ENCODE data around the gene RARS1.

RARS1 gene

DNA sequence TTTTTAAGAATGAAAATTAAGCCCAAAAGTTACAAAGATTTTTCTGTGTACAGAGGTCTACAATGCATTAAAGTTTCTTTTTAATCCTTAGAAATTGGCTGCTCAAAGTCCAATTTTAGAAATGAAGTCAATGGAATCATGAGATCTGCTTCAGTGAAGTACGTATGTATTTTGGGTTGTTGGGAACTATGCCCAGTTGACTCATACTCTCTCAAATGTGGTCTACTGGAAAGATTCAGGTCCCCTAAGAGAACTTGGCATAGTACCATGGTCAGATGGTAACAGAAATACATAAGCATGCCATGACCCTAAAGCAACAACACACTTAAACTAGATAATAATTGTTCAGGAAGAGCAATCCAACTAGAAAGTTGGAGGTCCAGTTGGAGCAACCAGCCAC lies 65.9 kb downstream of the RARS1 start:
- no peak overlapping the region for H3K27ac Mint-ChIP-seq
- peaks cover 79% of the 10 kb centered on the region for H3K36me3 Mint-ChIP-seq (ENCODE audit: low read depth)
- H3K9me3 Mint-ChIP-seq: no peaks in the 10 kb centered on the region
- no peaks in the 10 kb centered on the region for H3K4me1 Mint-ChIP-seq
- H3K4me3 Mint-ChIP-seq: no peak overlapping the region
- no peaks in the 10 kb centered on the region for H3K27me3 Mint-ChIP-seq (ENCODE audit: low read depth)
- TF ChIP-seq, protein P1, sequence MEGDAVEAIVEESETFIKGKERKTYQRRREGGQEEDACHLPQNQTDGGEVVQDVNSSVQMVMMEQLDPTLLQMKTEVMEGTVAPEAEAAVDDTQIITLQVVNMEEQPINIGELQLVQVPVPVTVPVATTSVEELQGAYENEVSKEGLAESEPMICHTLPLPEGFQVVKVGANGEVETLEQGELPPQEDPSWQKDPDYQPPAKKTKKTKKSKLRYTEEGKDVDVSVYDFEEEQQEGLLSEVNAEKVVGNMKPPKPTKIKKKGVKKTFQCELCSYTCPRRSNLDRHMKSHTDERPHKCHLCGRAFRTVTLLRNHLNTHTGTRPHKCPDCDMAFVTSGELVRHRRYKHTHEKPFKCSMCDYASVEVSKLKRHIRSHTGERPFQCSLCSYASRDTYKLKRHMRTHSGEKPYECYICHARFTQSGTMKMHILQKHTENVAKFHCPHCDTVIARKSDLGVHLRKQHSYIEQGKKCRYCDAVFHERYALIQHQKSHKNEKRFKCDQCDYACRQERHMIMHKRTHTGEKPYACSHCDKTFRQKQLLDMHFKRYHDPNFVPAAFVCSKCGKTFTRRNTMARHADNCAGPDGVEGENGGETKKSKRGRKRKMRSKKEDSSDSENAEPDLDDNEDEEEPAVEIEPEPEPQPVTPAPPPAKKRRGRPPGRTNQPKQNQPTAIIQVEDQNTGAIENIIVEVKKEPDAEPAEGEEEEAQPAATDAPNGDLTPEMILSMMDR (IDR thresholded peaks at IDR 0.05; ENCODE audit: unreplicated experiment in 3 of 3): no peak

DNA sequence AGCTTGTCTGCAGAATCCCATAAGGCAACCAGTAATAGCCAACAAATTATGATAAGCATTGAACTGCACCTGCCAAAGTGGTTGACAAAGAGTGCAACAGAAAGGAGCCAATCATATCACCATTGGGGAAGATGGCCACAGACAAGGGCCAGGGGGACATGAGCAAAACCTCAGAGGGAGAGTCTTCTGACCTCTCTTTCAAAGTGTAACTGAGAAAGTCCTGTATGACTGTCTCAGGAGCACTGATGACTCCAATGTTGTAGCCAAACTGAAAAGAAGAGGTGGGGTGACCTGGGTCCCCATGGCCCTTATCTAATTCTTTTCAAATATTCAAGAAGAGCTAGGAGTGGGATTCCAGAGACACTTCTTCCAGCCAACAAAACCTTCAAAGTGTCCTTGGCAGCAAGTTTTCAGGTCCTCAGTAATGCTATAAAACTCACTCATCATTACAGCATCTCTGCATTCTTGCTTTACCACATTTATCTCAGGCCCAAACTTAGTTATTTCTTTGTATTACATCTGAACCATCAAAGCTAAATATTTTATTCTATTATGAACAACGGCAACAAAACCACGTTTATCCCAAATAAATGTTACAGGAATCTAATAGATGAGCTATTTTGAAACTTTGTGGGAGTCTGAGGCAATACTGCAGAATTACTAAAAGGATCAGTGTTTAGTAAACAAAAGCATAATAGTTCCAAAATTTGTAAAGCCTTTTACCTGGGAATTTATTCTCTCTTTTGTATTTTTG lies 67.3 kb downstream of the RARS1 start:
- no peaks in the 10 kb centered on the region for H3K27me3 Mint-ChIP-seq (ENCODE audit: low read depth)
- TF ChIP-seq, protein P1 (IDR thresholded peaks at IDR 0.05; ENCODE audit: unreplicated experiment in 3 of 3): no peak
- H3K27ac Mint-ChIP-seq: no peak overlapping the region
- no peaks in the 10 kb centered on the region for H3K9me3 Mint-ChIP-seq
- H3K4me3 Mint-ChIP-seq: no peak overlapping the region
- H3K36me3 Mint-ChIP-seq (ENCODE audit: low read depth): peaks cover 80% of the 10 kb centered on the region
- H3K4me1 Mint-ChIP-seq: no peaks in the 10 kb centered on the region

DNA sequence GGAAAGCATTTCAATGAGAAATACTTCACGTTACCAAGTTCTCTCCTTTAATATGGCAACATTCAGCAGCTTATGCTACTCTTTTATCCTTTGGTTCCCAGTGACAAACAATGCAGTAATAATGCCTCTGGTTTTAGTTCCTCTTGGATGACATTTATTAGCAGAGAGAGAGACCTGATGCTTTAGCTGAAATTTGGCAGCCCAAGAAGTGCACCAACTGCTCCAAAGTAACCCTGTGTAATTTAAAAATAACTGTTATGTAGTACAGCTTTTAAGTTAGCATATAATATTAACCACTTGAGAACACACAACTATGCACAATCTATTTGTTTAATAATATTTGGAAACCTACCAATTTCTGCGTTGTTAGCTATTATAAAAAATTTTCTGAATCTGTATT lies 71.1 kb downstream of the RARS1 start:
- H3K4me3 Mint-ChIP-seq: no peak overlapping the region
- TF ChIP-seq, protein P1 (IDR thresholded peaks at IDR 0.05; ENCODE audit: unreplicated experiment in 3 of 3): no peak
- H3K27me3 Mint-ChIP-seq (ENCODE audit: low read depth): no peaks in the 10 kb centered on the region
- H3K9me3 Mint-ChIP-seq: no peaks in the 10 kb centered on the region
- H3K4me1 Mint-ChIP-seq: no peaks in the 10 kb centered on the region
- peaks cover 83% of the 10 kb centered on the region for H3K36me3 Mint-ChIP-seq (ENCODE audit: low read depth)
- no peak overlapping the region for H3K27ac Mint-ChIP-seq

DNA sequence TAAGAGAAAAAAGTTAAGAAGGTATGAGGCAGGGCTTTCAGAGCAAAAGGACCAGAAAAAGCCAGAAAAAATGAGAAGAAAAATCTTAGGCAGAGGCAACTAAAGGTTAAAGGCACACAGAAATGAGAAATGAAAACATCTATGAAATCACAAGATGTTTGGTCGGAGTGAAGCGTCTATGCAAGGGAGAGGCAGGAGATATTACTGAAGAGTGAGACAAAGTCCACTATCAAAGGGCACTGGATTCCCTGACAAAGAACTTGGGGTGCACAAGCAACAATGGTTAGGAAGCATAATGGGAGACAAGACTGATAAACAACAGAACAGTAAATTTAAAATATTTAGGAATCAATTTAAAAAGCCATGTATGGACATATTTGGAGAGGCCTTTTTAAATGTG lies 76.0 kb downstream of the RARS1 start:
- Mint-ChIP-seq H3K4me1 (no peaks in the 10 kb centered on the region), H3K4me3 (no peak overlapping the region), H3K9me3 (no peaks in the 10 kb centered on the region), H3K27me3 (ENCODE audit: low read depth) (no peaks in the 10 kb centered on the region), H3K36me3 (ENCODE audit: low read depth) (peaks cover 69% of the 10 kb centered on the region), H3K27ac (no peak overlapping the region)
- TF ChIP-seq, protein P1 (IDR thresholded peaks at IDR 0.05; ENCODE audit: unreplicated experiment in 3 of 3): no peak

DNA sequence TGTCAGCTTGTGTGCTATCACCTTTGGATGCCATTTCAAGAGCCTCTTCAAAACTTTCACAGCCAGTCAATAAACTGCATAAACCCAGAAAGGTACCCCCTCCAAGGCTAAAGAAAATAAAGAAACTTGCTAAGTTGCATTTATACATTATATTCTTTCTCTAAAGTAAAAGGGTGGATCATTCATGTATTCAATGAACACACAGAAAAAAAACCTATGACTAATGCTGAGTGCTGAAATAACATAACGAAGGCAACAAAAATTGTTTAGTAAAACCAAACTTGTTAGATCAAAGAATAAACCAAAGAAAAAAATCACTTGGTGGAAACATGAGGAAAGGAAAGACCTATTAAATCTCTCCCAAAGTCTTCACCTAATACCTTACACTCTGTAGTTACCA lies 77.7 kb downstream of the RARS1 start:
- H3K9me3 Mint-ChIP-seq: no peaks in the 10 kb centered on the region
- H3K36me3 Mint-ChIP-seq (ENCODE audit: low read depth): peaks cover 73% of the 10 kb centered on the region
- no peaks in the 10 kb centered on the region for H3K4me1 Mint-ChIP-seq
- H3K4me3 Mint-ChIP-seq: no peak overlapping the region
- TF ChIP-seq, protein P1 (IDR thresholded peaks at IDR 0.05; ENCODE audit: unreplicated experiment in 3 of 3): no peak
- H3K27ac Mint-ChIP-seq: no peak overlapping the region
- no peaks in the 10 kb centered on the region for H3K27me3 Mint-ChIP-seq (ENCODE audit: low read depth)

DNA sequence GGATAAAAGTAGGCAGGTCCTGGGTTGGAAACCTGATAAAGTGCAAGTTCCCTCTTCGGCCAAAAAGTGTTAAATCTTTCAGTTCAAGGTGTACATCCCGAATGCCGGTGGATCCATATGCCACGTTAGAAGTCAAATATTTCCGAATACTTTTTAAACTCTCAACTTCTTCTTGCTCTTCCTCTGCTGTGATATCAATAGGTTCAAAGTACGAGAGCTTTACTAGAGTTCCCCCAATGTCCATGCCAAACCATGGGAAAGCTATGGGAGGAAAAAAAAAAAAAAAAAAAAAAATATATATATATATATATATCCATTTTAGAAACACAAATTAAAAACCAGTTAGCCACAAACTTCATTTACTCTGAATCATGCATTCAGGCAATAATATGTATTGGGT lies 82.5 kb downstream of the RARS1 start:
- no peak overlapping the region for H3K27ac Mint-ChIP-seq
- H3K4me3 Mint-ChIP-seq: no peak overlapping the region
- no peaks in the 10 kb centered on the region for H3K4me1 Mint-ChIP-seq
- TF ChIP-seq, protein P1 (IDR thresholded peaks at IDR 0.05; ENCODE audit: unreplicated experiment in 3 of 3): no peak
- H3K9me3 Mint-ChIP-seq: no peaks in the 10 kb centered on the region
- H3K27me3 Mint-ChIP-seq (ENCODE audit: low read depth): no peaks in the 10 kb centered on the region
- H3K36me3 Mint-ChIP-seq (ENCODE audit: low read depth): peaks cover 69% of the 10 kb centered on the region

Data from nephron (organoid).